KMS-11 (cell line): Measurements from ENCODE around the gene PARD6G.
"Not testable (repeated sequence)": the region's sequence is repeated elsewhere in the genome, so short reads cannot be mapped to it uniquely, and the experiment has no call there.

ENCODE experiments used
- H2AFZ ChIP-seq: fragments of 200-600 bp; sonication (generic); 2 replicates; pipeline ENCODE4 v1.6.1; 2016; ENCODE audit warnings: antibody characterized with exemption, mixed run types, low read depth
- H3K27ac ChIP-seq: fragments of 200-600 bp; sonication (generic); 2 replicates; pipeline ENCODE4 v1.6.1; 2016; ENCODE audit warnings: mild to moderate bottlenecking, mixed run types
- H3K27me3 ChIP-seq: fragments of 200-600 bp; sonication (generic); 2 replicates; pipeline ENCODE4 v1.6.1; 2017; ENCODE audit warnings: mild to moderate bottlenecking, low read depth, mixed run types, moderate library complexity; ENCODE audit not compliant: insufficient read depth
- H3K36me3 ChIP-seq: fragments of 200-600 bp; sonication (generic); 2 replicates; pipeline ENCODE4 v1.6.1; 2017; ENCODE audit warnings: mild to moderate bottlenecking, mixed run types; ENCODE audit not compliant: insufficient read depth
- H3K4me1 ChIP-seq: fragments of 200-600 bp; sonication (generic); 2 replicates; pipeline ENCODE4 v1.6.1; 2016; ENCODE audit warnings: mild to moderate bottlenecking, low read depth, mixed run types; ENCODE audit not compliant: poor library complexity, severe bottlenecking
- H3K4me2 ChIP-seq: fragments of 200-600 bp; sonication (generic); 2 replicates; pipeline ENCODE4 v1.7.0; 2016; ENCODE audit warnings: mild to moderate bottlenecking, mixed run types
- H3K4me3 ChIP-seq: fragments of 200-600 bp; sonication (generic); IDR thresholded peaks from 2 replicates; pipeline ENCODE4 v1.6.1; 2017; ENCODE audit warnings: low read depth, low read length, mixed read lengths; ENCODE audit not compliant: insufficient read depth
- H3K79me2 ChIP-seq: fragments of 200-600 bp; sonication (generic); 2 replicates; pipeline ENCODE4 v1.6.1; 2016; ENCODE audit warnings: low read depth, mixed run types; ENCODE audit not compliant: insufficient read depth
- H3K9ac ChIP-seq: fragments of 200-600 bp; sonication (generic); 2 replicates; pipeline ENCODE4 v1.6.1; 2016; ENCODE audit warnings: mild to moderate bottlenecking, mixed run types
- H4K20me1 ChIP-seq: fragments of 200-600 bp; sonication (generic); 2 replicates; pipeline ENCODE4 v1.6.1; 2016; ENCODE audit warnings: mild to moderate bottlenecking, mixed run types; ENCODE audit not compliant: insufficient read depth
- TF ChIP-seq, protein P1 (sequence below): fragments of 200-600 bp; sonication (generic); conservative IDR thresholded peaks from 2 replicates; pipeline ENCODE4 v1.6.1; 2017; ENCODE audit warnings: low read depth, mild to moderate bottlenecking, antibody characterized with exemption, low read length, moderate library complexity, mixed read lengths

Gene PARD6G

DNA sequence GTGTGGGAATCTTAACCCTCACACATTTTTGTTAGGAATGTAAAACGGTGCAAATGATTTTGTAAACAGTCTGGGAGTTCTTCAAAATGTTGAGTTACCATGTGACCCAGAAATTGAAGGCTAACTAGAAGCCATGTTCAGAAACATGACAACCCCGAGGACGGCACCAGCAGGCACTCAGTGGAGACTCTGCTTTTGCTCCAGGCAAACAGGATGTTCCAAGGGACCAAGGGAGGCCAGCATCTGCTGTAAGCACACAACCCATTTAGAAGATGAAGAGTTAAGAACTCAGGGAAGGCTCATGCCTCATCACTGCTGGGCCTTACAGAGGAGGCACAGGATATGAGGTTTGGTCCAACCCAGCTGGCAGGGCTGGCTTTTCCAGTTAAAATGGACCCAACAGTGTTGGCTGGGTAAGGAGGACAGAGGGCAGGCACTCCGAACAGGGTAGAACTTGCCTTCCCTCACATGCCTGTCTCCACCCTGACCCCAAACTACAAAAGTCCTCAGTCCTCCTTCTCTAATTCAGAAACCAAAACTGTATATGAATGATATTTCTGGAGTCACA, 23.6 kb downstream of the PARD6G start:
- H3K27me3 ChIP-seq, result no peaks in the 10 kb centered on the region
- H3K4me1 ChIP-seq, result no peaks in the 10 kb centered on the region
- no peaks in the 10 kb centered on the region for H4K20me1 ChIP-seq
- no peak overlapping the region for H3K4me2 ChIP-seq
- no peak overlapping the region for H3K9ac ChIP-seq
- H3K27ac ChIP-seq, result no peak overlapping the region
- H3K79me2 ChIP-seq, result no peaks in the 10 kb centered on the region
- no peaks in the 10 kb centered on the region for H3K36me3 ChIP-seq
- no peak overlapping the region for H2AFZ ChIP-seq
- TF ChIP-seq, protein P1, sequence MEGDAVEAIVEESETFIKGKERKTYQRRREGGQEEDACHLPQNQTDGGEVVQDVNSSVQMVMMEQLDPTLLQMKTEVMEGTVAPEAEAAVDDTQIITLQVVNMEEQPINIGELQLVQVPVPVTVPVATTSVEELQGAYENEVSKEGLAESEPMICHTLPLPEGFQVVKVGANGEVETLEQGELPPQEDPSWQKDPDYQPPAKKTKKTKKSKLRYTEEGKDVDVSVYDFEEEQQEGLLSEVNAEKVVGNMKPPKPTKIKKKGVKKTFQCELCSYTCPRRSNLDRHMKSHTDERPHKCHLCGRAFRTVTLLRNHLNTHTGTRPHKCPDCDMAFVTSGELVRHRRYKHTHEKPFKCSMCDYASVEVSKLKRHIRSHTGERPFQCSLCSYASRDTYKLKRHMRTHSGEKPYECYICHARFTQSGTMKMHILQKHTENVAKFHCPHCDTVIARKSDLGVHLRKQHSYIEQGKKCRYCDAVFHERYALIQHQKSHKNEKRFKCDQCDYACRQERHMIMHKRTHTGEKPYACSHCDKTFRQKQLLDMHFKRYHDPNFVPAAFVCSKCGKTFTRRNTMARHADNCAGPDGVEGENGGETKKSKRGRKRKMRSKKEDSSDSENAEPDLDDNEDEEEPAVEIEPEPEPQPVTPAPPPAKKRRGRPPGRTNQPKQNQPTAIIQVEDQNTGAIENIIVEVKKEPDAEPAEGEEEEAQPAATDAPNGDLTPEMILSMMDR, result no peak
- no peak overlapping the region for H3K4me3 ChIP-seq

DNA sequence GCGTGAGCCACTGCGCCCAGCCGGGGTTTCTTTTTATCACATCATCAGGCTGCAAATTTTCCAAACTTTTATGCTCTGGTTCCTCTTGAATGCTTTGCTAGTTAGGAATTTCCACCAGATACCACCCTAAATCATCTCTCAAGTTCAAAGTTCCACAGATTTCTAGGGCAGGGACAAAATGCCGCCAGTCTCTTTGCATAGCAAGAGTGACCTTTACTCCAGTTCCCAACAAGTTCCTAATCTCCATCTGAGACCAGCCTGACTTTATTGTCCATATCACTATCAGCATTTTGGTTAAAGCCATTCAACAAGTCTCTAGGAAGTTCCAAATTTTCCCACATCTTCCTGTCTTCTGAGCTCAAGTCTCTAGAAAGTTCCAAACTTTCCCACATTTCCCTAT, 27.8 kb downstream of the PARD6G start:
- not testable (repeated sequence) for H3K4me1 ChIP-seq, H3K4me2 ChIP-seq, H3K27me3 ChIP-seq, H3K79me2 ChIP-seq, H2AFZ ChIP-seq, H4K20me1 ChIP-seq, H3K27ac ChIP-seq, H3K4me3 ChIP-seq, H3K36me3 ChIP-seq, H3K9ac ChIP-seq

DNA sequence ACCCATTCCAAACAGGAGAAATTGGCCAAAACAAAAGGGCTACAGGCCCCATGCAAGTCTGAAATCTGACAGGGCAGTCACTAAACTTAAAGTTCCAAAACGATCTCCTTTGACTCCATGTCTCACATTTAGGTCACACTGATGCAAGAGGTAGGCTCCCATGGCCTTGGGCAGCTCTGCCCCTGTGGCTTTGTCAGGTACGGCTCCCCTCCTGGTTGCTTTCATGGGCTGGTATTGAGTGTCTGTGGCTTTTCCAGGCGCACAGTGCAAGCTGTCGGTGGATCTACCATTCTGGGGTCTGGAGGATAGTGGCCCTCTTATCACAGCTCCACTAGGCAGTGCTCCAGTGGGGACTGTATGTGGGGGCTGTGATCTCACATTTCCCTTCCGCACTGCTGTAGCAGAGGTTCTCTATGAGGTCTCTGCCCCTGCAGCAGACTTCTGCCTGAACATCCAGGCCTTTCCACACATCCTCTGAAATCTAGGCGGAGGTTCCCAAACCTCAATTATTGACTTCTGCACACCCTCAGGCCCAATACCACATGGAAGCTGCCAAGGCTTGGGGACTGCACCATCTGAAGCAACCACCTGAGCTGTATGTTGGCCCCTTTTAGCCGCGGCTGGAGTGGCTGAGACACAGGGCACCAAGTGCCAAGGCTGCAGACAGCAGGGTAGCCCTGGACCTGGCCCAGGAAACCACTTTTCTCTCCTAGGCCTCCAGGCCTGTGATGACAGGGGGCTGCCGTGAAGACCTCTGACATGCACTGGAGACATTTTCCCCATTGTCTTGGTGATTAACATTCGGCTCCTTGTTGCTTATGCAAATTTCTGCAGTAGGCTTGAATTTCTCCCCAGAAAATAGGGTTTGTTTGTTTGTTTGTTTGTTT, 28.7 kb downstream of the PARD6G start:
- Histone ChIP-seq H3K27me3 (no peaks in the 10 kb centered on the region), H3K27ac (no peak overlapping the region), H3K79me2 (no peaks in the 10 kb centered on the region), H3K4me1 (no peaks in the 10 kb centered on the region), H3K36me3 (no peaks in the 10 kb centered on the region), H4K20me1 (no peaks in the 10 kb centered on the region), H3K9ac (no peak overlapping the region), H3K4me3 (no peak overlapping the region), H2AFZ (no peak overlapping the region), H3K4me2 (no peak overlapping the region)
- TF ChIP-seq, protein P1, result no peak

DNA sequence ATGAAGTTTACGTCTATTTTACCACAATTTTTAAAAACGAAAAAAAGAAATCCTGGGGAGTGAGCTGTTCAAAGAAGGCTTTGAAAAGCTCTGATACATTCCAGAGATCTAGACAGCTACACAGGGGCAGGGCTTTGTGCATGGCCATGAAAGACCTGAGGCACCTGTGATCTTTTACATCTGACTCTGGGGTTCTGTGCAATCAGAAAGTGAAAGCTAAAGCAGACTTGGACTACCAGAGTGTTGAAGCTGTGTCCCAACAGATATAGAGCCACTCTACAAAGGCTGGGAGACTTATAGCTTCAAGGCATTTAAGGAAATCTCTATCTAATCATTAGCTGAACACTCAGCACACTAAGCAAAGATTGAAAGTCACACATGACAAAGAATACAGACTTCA, 34.1 kb downstream of the PARD6G start:
- no peak overlapping the region for H3K9ac ChIP-seq
- no peak overlapping the region for H3K4me2 ChIP-seq
- TF ChIP-seq, protein P1, result no peak

More for the DNA sequence above, 34.1 kb downstream of the PARD6G start:
- Histone ChIP-seq H3K27ac (no peak overlapping the region), H3K27me3 (no peaks in the 10 kb centered on the region), H3K79me2 (no peaks in the 10 kb centered on the region), H2AFZ (no peak overlapping the region), H3K4me1 (no peaks in the 10 kb centered on the region), H3K36me3 (no peaks in the 10 kb centered on the region), H4K20me1 (no peaks in the 10 kb centered on the region), H3K4me3 (no peak overlapping the region)
